ENCODE measurements around the gene TSPAN18. TPM values are rescaled to one million over a fixed set of nuclear protein-coding genes. Genes with fewer than 3 reads are reported as not detected.

TSPAN18 gene
- total RNA-seq, 4 donors from 2014 or later: 6.7 to 13.1 (median 7.9) TPM

DNA sequence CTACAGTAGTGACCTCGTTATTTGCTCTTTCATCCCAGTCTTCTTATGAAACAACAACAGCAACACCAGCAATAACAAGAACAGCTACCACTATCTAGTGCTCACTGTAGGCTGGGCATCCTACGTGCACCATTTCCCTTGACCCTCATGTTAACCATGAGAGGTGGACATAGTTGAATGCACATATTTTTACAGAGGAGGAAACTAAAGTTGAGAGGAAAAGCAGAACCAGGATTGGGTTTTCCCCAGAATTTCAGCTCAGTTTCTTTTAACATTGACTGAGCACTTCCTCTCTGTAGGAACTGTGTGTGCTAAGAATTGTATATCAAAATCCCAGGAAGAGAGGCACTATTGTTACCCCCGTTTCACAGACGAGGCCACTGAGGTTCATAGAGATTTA lies 39.4 kb upstream of the TSPAN18 start:
- 61 to 68% methylated on average over 4 of the region's 4 CpGs for WGBS, 2 donors
- Histone ChIP-seq H3K36me3 (no peaks in the 10 kb centered on the region), H3K27ac (no peak overlapping the region), H3K9me3 (peaks cover 0 to 5% (median 0%) of the 10 kb centered on the region in 4 donors), H3K4me1 (no peaks in the 10 kb centered on the region), H3K27me3 (no peaks in the 10 kb centered on the region), H3K4me3 (no peak overlapping the region)
- no peak for TF ChIP-seq CTCF (IDR thresholded peaks at IDR 0.05)
- no peak for TF ChIP-seq POLR2A (IDR thresholded peaks at IDR 0.05)
- TF ChIP-seq EP300 (IDR thresholded peaks at IDR 0.05): no peak
- no peak for DNase-seq (ENCODE audit: low spot score in 2 of 2)

DNA sequence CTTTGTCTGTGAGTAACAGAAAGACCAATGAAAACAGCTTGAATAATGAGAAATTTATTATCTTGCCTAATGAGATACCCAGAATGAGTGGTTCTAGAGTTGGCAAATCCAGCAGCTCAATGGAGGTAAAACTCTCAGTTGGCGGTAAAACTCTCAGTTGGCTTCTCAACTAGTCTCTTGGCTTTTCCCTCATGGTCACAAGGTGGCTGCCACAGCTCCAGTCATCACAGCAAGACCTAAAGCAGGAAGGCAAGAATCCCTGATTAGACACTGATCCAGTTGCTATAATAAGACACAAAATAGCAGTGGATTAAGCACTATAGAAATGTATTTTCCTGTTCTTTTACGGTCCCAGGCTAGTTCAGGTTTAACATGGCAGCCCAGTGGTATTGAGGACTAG lies 37.5 kb upstream of the TSPAN18 start:
- H3K4me1 ChIP-seq: no peaks in the 10 kb centered on the region
- no peak overlapping the region for H3K4me3 ChIP-seq
- WGBS, 2 donors: 48 to 73% methylated on average over 2 of the region's 2 CpGs
- H3K27ac ChIP-seq: no peak overlapping the region
- H3K27me3 ChIP-seq: no peaks in the 10 kb centered on the region
- H3K9me3 ChIP-seq: peaks cover 0 to 5% (median 0%) of the 10 kb centered on the region in 4 donors
- no peaks in the 10 kb centered on the region for H3K36me3 ChIP-seq
- TF ChIP-seq CTCF (IDR thresholded peaks at IDR 0.05) (no peak), EP300 (IDR thresholded peaks at IDR 0.05) (no peak), POLR2A (IDR thresholded peaks at IDR 0.05) (no peak)
- no peak for DNase-seq (ENCODE audit: low spot score in 2 of 2)

DNA sequence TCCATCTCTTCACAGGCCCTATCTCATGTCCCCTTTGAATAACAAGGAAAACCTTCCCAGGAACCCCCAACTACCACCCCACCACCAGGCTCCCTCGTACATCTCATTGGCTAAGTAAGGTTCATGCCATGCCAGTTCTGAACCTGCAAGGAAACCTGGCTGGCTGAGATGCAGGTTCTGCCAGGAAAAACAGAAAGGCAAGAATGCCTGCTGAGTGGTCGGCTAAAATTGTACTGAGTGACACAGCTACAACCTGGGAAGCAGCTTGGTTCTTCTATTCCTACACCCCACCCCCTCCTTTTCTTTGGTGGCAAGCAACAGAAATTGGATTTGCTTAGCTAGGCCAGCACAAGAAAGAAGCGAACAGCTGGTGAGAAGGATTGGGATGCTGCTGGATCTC lies 36.1 kb upstream of the TSPAN18 start:
- no peak for DNase-seq (ENCODE audit: low spot score in 2 of 2)
- Histone ChIP-seq H3K27ac (no peak overlapping the region), H3K27me3 (no peaks in the 10 kb centered on the region), H3K36me3 (no peaks in the 10 kb centered on the region), H3K9me3 (peaks cover 0 to 5% (median 0%) of the 10 kb centered on the region in 4 donors), H3K4me1 (no peaks in the 10 kb centered on the region), H3K4me3 (no peak overlapping the region)
- TF ChIP-seq POLR2A (IDR thresholded peaks at IDR 0.05) (no peak), CTCF (IDR thresholded peaks at IDR 0.05) (no peak), EP300 (IDR thresholded peaks at IDR 0.05) (no peak)
- WGBS, 2 donors: 86 to 93% methylated on average over 3 of the region's 3 CpGs

DNA sequence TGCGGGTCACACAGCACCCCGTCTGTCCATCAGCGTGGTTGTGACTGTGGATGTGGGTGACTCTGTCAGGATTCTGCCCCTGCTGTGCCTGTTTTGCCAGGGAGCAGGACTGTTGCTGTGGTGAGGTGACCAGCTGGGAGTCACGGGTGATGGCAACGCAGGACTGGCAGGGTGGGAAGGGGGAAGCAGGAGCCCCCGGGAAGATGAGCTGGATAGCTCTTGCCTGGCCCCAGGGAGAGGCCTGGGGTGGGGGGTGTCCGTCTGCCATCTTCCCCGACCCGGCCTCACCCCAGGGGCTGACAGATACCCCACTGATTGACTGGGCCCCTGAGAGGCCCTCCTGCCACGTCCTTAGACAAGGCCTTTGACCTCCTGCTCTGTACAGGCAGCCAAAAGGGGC lies 34.3 kb upstream of the TSPAN18 start:
- Histone ChIP-seq H3K27me3 (no peaks in the 10 kb centered on the region), H3K9me3 (peaks cover 0 to 5% (median 0%) of the 10 kb centered on the region in 4 donors), H3K36me3 (no peaks in the 10 kb centered on the region), H3K4me1 (no peaks in the 10 kb centered on the region), H3K4me3 (no peak overlapping the region), H3K27ac (no peak overlapping the region)
- TF ChIP-seq CTCF (IDR thresholded peaks at IDR 0.05) (no peak), EP300 (IDR thresholded peaks at IDR 0.05) (no peak), POLR2A (IDR thresholded peaks at IDR 0.05) (no peak)
- DNase-seq (ENCODE audit: low spot score in 2 of 2): no peak
- WGBS, 2 donors: 86 to 89% methylated on average over 8 to 10 of the region's 10 CpGs

- Histone ChIP-seq H3K27ac (no peak overlapping the region), H3K27me3 (no peaks in the 10 kb centered on the region), H3K36me3 (no peaks in the 10 kb centered on the region), H3K4me1 (no peaks in the 10 kb centered on the region), H3K4me3 (no peak overlapping the region), H3K9me3 (peaks cover 0 to 5% (median 0%) of the 10 kb centered on the region in 4 donors)
- TF ChIP-seq POLR2A (IDR thresholded peaks at IDR 0.05): no peak
- no peak for TF ChIP-seq EP300 (IDR thresholded peaks at IDR 0.05)
- TF ChIP-seq CTCF (IDR thresholded peaks at IDR 0.05): no peak
- WGBS, 2 donors: 85 to 86% methylated on average over 6 to 7 of the region's 7 CpGs
- DNase-seq (ENCODE audit: low spot score in 2 of 2): no peak
Measured at GRCh38 chr11:44693654-44694119, 33.1 kb upstream of the TSPAN18 start.

All from tibial nerve (tissue), 4 donors.